SK-N-SH (cell line): ENCODE measurements around the gene TSC22D1.

Experiments used
- CHD2 ChIP-seq: fragments of 150-350 bp; IDR thresholded peaks from 2 replicates; pipeline ENCODE4 v1.6.1; 2018; ENCODE audit warnings: low read length; ENCODE audit not compliant: partially characterized antibody
- EP300 ChIP-seq, 2 experiments: IDR thresholded peaks; 2 replicates each; pipeline versions ENCODE4 v1.4.0 to v1.6.1; 2012; ENCODE audit warnings: borderline replicate concordance in 1 of 2, low read depth in 1 of 2, low read length in 1 of 2
- EZH2phosphoT487 ChIP-seq: fragments of 200-600 bp; sonication (generic); IDR thresholded peaks from 2 replicates; pipeline ENCODE4 v1.6.1; 2017; ENCODE audit warnings: low read depth, mixed run types, mild to moderate bottlenecking, antibody characterized with exemption, moderate library complexity, borderline replicate concordance
- FOXM1 ChIP-seq: IDR thresholded peaks from 2 replicates; pipeline ENCODE4 v1.4.0; 2012; ENCODE audit warnings: low read depth, mild to moderate bottlenecking
- JUND ChIP-seq: IDR thresholded peaks from 2 replicates; pipeline ENCODE4 v1.4.0; 2012
- POLR2AphosphoS5 ChIP-seq: IDR thresholded peaks from 2 replicates; pipeline ENCODE4 v1.6.1; 2012; ENCODE audit warnings: low read depth, low read length
- RCOR1 ChIP-seq: fragments of 150-350 bp; IDR thresholded peaks from 2 replicates; pipeline ENCODE4 v1.6.1; 2017; ENCODE audit warnings: antibody characterized with exemption, low read length
- RXRA ChIP-seq: IDR thresholded peaks from 2 replicates; pipeline ENCODE4 v1.4.0; 2012; ENCODE audit warnings: low read depth, mild to moderate bottlenecking, borderline replicate concordance
- TAF1 ChIP-seq: IDR thresholded peaks from 2 replicates; pipeline ENCODE4 v1.6.1; 2012; ENCODE audit warnings: low read depth, mild to moderate bottlenecking, low read length, moderate library complexity, borderline replicate concordance
- YY1 ChIP-seq: IDR thresholded peaks from 2 replicates; pipeline ENCODE4 v1.4.0; 2012; ENCODE audit warnings: low read depth, mild to moderate bottlenecking
- TF ChIP-seq, protein P1 (sequence below): IDR thresholded peaks from 2 replicates; pipeline ENCODE4 v1.6.1; 2012; ENCODE audit warnings: mild to moderate bottlenecking, low read depth, low read length, moderate library complexity
- TF ChIP-seq, protein P2 (sequence below): fragments of 200-600 bp; sonication (generic); IDR thresholded peaks from 2 replicates; pipeline ENCODE4 v1.6.1; 2017; ENCODE audit warnings: antibody characterized with exemption, mild to moderate bottlenecking, moderate library complexity
- TF ChIP-seq, protein P3 (sequence below): fragments of 150-350 bp; IDR thresholded peaks from 2 replicates; pipeline ENCODE4 v1.6.1; 2017; ENCODE audit warnings: antibody characterized with exemption, low read length, low read depth, borderline replicate concordance

DNA sequence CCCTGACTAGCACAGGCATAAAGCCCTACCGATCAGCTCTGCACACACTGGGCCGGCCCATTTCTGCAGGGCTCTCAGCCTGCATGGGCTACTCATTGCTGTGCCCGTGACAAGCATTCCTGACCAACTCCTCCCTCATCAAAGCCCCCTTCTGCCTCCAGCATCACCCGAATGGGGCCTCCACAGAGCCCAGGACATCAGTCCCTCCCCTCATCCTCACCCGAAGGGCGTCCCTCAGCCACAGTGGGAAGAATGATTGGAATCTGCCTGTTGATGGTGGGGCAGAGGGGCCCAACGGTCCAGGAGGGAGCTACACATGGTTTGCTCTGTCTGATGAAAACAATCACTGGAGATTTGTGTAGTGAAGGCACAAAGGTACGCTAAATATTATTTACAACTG, 158.7 kb downstream of the TSC22D1 start:
- TF ChIP-seq, protein P1, sequence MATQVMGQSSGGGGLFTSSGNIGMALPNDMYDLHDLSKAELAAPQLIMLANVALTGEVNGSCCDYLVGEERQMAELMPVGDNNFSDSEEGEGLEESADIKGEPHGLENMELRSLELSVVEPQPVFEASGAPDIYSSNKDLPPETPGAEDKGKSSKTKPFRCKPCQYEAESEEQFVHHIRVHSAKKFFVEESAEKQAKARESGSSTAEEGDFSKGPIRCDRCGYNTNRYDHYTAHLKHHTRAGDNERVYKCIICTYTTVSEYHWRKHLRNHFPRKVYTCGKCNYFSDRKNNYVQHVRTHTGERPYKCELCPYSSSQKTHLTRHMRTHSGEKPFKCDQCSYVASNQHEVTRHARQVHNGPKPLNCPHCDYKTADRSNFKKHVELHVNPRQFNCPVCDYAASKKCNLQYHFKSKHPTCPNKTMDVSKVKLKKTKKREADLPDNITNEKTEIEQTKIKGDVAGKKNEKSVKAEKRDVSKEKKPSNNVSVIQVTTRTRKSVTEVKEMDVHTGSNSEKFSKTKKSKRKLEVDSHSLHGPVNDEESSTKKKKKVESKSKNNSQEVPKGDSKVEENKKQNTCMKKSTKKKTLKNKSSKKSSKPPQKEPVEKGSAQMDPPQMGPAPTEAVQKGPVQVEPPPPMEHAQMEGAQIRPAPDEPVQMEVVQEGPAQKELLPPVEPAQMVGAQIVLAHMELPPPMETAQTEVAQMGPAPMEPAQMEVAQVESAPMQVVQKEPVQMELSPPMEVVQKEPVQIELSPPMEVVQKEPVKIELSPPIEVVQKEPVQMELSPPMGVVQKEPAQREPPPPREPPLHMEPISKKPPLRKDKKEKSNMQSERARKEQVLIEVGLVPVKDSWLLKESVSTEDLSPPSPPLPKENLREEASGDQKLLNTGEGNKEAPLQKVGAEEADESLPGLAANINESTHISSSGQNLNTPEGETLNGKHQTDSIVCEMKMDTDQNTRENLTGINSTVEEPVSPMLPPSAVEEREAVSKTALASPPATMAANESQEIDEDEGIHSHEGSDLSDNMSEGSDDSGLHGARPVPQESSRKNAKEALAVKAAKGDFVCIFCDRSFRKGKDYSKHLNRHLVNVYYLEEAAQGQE: no peak
- TF ChIP-seq YY1: no peak
- no peak for TF ChIP-seq POLR2AphosphoS5
- TF ChIP-seq, protein P2, sequence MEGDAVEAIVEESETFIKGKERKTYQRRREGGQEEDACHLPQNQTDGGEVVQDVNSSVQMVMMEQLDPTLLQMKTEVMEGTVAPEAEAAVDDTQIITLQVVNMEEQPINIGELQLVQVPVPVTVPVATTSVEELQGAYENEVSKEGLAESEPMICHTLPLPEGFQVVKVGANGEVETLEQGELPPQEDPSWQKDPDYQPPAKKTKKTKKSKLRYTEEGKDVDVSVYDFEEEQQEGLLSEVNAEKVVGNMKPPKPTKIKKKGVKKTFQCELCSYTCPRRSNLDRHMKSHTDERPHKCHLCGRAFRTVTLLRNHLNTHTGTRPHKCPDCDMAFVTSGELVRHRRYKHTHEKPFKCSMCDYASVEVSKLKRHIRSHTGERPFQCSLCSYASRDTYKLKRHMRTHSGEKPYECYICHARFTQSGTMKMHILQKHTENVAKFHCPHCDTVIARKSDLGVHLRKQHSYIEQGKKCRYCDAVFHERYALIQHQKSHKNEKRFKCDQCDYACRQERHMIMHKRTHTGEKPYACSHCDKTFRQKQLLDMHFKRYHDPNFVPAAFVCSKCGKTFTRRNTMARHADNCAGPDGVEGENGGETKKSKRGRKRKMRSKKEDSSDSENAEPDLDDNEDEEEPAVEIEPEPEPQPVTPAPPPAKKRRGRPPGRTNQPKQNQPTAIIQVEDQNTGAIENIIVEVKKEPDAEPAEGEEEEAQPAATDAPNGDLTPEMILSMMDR: no peak
- no peak for TF ChIP-seq RXRA
- no peak for TF ChIP-seq CHD2
- no peak for TF ChIP-seq EP300 (IDR thresholded peaks at IDR 0.05; ENCODE audit: borderline replicate concordance in 1 of 2, low read depth in 1 of 2, low read length in 1 of 2)
- TF ChIP-seq, protein P3, sequence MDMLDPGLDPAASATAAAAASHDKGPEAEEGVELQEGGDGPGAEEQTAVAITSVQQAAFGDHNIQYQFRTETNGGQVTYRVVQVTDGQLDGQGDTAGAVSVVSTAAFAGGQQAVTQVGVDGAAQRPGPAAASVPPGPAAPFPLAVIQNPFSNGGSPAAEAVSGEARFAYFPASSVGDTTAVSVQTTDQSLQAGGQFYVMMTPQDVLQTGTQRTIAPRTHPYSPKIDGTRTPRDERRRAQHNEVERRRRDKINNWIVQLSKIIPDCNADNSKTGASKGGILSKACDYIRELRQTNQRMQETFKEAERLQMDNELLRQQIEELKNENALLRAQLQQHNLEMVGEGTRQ: no peak
- no peak for TF ChIP-seq EZH2phosphoT487
- no peak for TF ChIP-seq RCOR1
- TF ChIP-seq FOXM1: no peak
- no peak for TF ChIP-seq TAF1
- TF ChIP-seq JUND: no peak
